ENCODE measurements around the gene CLVS2.

Gene CLVS2

GRCh38 chr6:122995921-122996793, at the start of gene CLVS2:
CLVS2 (plus strand) TSS chr6:122996235; CDS start chr6:122997778, 1,543 bp downstream.
- DNase-seq, result peak; percentile 71

- no peak for DNase-seq
These were observed 48.7 kb upstream of the CLVS2 start for GRCh38 chr6:122947355-122947754.

DNA sequence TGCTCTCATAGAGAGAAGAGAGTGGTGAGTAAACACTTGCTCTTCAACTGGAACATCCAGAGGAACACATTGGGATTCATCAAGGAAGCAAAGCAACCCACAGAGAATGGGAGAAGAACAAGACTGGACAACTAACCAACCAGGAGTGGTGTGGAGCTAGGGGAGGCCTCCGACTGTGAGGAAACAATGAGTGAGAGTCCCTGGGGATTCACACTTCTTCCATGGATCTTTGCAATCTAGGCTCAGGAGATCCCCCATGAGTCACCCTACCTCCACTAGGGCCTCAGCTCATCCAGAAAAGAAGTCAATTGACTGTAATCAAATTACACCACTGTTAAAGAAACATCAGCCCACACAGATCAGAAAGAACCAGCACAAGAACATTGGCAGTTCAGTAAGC, 42.3 kb upstream of the CLVS2 start:
- DNase-seq, result no peak

- no peak for DNase-seq
These were observed 39.7 kb upstream of the CLVS2 start for GRCh38 chr6:122956376-122956775.

- no peak for DNase-seq
These were observed 33.9 kb upstream of the CLVS2 start for GRCh38 chr6:122962000-122962624.

DNA sequence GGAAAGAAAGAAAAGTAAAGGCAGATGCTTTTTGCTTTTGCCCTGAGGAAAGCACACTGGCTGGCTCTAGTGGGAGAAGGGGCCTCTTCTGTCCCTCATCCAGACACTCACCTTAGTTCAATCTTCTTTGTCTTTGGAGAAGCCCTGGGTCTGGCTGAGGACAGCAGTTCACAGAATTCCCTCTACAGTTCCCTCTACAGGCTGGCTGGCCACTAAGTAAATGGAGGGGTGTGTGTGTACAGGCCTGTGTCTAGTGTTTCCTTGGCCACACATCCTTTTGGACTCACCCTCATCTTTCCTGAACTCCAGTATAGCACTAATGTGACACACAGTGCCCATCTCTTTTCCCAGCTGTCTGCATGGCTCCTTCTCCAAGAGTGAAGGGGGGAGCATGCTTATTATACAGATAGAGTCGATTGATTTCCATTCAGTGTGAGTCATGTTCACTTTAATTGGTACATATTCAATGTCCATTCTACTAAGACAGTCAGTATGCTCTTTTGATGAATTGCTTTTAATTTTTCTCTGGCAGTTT, 26.0 kb upstream of the CLVS2 start:
- no peak for DNase-seq

- DNase-seq, result no peak
These were observed 18.9 kb upstream of the CLVS2 start for GRCh38 chr6:122977180-122977579.

- no peak for DNase-seq
These were observed 11.6 kb upstream of the CLVS2 start for GRCh38 chr6:122984393-122984792.

DNA sequence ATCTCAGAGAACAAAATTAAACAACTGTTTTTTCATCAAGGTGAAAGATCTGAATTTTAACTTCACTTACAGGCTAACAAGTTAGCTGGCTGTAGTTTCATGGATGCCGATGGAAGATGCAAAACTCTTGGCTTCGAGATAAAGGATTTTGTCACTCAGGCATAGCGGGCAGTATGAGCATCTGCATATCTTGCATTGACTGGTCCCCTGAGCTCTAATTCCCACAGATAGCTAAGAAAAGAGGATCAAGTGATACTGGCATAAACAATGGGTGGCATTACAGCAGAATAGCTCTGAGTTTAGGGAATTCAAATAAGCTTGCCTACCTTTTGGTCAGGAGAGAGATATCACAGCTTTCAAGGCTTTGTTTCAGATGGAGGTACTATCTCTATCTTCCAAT, 1.8 kb upstream of the CLVS2 start:
- DNase-seq, result no peak

DNA sequence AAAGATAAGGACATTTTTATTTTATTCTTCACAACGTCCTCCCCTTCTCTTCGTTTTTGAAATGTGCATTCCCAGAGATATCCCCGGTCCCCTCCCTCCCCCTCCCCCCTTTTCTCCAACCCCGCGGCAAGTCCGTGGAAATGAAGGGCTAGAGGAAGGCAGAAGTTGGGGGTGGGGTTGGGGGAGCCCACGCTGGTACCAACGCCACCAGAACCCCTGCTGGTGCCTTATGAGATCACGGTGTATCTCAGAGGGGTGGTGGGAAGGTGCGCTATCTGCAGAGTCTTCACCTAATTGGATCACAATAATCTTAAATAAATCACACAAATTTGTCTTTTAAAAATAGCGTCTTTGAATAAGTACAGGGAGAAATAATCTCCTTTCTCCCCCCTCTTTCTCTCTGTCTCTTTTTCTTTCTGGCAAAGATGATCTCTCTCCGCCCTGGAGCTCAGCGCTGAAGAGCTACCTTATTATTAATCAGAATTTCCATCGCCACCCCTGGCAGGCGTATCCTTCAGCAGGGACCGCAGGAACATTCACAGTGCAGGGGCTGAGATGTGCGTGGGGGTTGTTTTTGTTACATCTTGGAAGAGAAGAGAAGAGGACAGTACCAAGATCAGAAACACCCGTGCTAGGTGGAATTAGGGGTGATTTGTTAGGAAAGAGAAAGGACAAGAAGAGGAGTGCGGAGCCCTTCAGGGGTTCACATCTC, 915 bp downstream of the CLVS2 start:
- DNase-seq, result no peak

DNA sequence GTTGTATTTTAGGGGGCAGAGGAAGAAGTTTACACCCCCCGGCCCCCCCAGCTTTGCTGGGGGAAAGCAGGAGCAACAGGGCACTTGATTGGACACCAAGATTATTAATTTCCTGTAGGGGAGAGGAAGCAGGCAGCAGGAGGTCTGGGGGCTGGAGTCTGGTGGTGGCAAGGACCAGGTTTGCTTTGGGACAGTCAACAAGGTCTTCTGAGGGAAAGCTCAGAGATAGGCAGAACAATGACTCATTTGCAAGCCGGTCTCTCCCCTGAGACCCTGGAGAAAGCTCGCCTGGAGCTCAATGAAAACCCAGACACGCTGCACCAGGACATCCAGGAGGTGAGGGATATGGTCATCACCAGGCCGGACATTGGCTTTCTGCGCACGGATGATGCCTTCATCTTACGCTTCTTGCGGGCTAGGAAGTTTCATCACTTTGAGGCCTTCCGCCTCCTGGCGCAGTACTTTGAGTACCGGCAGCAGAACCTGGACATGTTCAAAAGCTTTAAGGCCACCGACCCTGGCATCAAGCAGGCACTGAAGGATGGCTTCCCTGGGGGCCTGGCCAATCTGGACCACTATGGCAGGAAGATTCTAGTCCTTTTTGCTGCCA, 1.6 kb downstream of the CLVS2 start:
- no peak for DNase-seq

- no peak for DNase-seq
These were observed 2.5 kb downstream of the CLVS2 start for GRCh38 chr6:122998403-122998975.

GRCh38 chr6:123000244-123000770, 4.3 kb downstream of the CLVS2 start:
- no peak for DNase-seq

GRCh38 chr6:123001540-123001939, 5.5 kb downstream of the CLVS2 start:
- DNase-seq, result no peak

DNA sequence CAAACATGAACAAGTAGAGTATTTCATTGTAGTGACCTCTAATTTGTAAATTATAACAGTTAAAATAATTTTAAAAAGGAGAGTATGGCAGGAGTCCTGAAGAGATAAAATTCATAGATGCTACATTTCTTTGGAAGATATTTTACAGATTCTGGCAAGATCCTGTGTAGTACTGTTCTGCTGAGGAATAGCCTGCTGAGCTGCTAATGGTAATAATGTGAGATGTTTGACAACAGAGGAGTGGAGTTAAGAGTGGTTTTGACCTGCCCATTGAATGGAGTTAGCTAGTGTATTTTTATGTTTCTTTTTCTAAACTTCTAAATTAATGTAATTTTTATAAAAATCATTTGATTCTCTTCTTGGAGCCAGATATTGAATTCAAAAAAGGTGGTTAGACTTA, 11.8 kb downstream of the CLVS2 start:
- DNase-seq, result no peak

GRCh38 chr6:123009059-123009458, 13.0 kb downstream of the CLVS2 start:
- DNase-seq, result no peak

- DNase-seq, result no peak
These were observed 18.8 kb downstream of the CLVS2 start for GRCh38 chr6:123014835-123015234.

DNA sequence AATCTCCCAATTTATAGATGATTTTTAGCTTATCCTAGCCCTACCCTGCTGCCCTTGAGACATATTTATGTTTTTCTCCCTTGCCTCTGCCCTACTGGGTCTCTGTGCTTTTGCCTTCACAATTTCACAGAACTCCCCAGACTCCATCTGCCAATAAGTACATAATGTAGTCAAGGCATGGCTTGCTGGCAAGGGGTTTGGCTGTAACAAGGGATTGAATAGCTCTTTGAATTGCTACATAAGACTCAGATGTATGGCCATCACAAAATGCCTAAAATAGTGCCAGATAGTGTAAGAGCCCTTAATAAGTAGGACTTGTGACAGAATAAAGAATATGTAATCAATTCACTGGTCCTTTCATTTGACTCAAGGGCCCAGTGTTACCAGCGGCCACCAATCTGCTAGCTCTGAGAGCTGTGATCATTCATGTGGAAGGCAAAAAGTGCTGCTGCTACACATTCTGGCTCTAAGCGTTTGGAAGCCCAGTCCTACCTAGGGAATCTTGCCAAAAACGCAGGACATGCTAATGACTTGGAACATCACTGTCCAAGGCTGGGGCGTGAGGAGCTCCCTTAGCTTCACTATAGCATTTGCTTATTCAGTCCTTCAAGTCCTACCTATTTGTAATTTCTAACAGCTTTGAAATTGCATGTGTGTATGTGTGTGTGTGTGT, 20.5 kb downstream of the CLVS2 start:
- DNase-seq, result no peak

GRCh38 chr6:123017104-123017682, 21.2 kb downstream of the CLVS2 start:
- no peak for DNase-seq

DNA sequence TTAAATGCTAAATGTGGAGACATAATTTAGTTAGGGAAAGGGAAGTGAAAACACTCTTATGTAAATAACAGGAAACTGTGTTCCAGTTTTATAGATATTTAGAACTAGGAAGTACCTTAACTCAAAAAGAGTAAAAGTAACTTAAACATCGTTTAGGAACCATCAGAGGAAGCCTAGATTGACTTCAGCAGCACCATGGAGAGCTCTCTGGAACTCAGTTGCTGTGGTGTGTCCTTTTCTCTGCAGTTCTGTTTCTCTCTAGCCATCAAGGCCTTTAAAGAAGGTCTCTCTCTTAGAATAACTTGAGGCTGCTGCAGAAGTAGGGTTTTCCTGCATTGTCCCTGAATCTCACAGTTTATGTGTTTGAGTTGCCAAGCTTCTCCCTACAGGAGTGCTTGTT, 26.9 kb downstream of the CLVS2 start:
- DNase-seq, result no peak

GRCh38 chr6:123024976-123025375, 28.9 kb downstream of the CLVS2 start:
- no peak for DNase-seq

Data from left hindlimb (tissue), 1 donor.